NCI-H345 treated with DMSO at 0.1 percent for 48 hours (cell line): Measurements from ENCODE around the gene CYP17A1.
"Not testable (repeated sequence)": the region's sequence is repeated elsewhere in the genome, so short reads cannot be mapped to it uniquely, and the experiment has no call there.

Experiments
- DNase-seq: peaks from one replicate; lab custom pipeline; 2025; ENCODE audit not compliant: unreplicated experiment; lab: John Stamatoyannopoulos, UW

CYP17A1 gene

DNA sequence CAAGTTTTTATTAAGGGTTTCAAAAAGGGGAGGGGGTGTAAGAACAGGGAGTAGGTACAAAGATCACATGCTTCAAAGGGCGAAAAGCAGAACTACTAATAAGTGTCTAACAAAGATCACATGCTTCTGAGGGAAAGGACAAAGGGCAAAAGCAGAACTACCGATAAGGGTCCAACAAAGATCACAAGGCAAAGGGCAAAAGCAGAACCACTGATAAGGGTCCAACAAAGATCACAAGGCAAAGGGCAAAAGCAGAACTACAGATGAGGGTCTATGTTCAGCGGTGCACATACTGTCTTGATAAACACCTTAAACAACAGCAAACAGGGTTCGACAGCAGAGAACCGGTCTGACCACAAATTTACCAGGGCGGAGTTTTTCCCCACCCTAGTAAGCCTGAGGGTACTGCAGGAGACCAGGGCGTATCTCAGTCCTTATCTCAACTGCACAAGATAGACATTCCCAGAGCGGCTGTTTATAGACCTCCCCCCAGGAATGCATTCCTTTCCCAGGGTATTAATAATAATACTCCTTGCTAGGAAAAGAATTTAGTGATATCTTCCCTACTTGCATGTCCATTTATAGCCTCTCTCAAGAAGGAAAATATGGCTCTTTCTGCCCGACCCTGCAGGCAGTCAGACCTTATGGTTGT, 1.2 kb upstream of the CYP17A1 start:
- DNase-seq, result not testable (repeated sequence)

GRCh38 chr10:102835007-102835482, 2.2 kb downstream of the CYP17A1 start:
- peak; percentile 41 for DNase-seq

DNA sequence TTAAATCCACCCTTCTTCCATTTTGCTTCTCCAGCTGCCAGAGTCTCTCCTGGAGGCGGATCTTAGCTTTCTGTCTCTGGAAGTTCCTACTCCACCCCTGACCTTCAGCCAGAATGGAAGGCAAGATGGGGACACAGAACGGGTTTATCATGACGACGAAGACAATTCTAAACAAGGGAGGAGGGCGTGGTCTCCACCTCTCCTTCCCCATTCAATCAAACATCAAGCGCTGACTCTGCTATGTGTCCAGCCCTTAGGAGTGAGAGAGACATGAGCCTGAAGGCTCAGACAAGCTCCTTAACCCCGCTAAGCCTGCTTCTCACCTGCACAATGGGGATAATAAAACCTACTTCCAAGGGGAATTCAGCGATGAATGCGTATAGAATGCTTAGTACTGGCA, 3.1 kb downstream of the CYP17A1 start:
- no peak for DNase-seq

DNA sequence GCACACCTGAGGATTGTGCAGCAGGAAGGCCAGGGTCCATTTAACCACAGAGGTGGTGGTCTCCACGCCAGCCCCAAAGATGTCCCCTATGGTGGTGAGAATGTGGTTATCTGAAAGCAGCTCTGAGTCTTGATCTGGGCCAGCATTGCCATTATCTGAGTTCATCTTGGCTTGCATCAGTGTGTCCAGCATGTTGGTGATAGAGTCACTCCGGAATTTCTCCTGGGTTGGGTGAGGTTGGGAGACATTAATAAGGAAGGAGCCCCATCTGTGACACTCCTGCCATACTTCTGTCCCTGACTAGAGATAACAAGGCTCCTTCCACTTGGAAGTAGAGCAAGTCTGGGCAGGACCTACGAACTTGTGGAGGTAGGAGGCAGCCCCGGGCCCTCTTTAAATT, 4.2 kb downstream of the CYP17A1 start:
- DNase-seq, result no peak

DNA sequence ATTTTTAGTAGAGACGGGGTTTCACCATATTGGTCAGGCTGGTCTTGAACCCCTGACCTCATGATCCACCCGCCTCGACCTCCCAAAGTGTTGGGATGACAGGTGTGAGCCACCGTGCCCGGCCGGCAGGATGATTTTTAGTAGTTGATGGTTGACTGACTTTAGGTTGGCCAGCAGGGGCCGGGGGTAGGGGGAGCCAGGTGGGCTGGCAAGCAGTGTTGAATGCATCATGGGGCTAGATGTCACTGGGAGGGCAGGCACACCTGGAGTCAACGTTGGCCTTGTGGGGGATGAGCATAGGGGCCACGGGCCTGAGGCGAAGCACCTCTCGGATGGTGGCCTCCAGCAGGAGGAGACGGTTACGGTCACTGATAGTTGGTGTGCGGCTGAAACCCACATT, 5.0 kb downstream of the CYP17A1 start:
- no peak for DNase-seq

GRCh38 chr10:102831322-102832071, 5.7 kb downstream of the CYP17A1 start:
- DNase-seq, result no peak

- DNase-seq, result no peak
These were observed 9.6 kb downstream of the CYP17A1 start for GRCh38 chr10:102827597-102827975.

DNA sequence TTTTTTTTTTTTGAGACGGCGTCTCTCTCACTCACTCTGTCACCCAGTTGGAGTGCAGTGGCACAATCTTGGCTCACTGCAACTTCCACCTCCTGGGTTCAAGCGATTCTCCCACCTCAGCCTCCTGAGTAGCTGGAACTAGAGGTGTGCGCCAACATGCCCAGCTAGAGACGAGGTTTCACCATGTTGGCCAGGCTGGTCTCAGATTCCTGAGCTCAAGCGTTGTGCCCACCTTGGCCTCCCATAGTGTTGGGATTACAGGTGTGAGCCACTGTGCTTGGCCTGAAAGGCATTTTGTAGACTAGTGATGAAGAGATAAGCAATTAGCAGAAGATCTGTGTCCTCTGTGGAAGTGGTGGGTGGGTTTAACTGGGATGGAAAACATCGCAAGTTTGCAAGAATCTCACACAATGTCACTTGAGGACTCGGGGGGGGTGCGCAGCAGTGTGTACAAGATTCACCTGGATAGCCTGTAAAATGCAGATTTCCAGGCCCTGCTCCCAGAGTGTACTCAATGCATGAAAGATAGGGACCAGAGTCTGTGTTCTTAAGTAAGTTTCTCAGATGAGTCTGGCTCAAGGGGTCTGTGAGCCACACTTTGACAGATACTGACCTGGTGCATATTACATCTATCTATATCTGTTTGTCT, 10.9 kb downstream of the CYP17A1 start:
- DNase-seq, result no peak

- DNase-seq, result no peak
These were observed 12.5 kb downstream of the CYP17A1 start for GRCh38 chr10:102824664-102825063.

DNA sequence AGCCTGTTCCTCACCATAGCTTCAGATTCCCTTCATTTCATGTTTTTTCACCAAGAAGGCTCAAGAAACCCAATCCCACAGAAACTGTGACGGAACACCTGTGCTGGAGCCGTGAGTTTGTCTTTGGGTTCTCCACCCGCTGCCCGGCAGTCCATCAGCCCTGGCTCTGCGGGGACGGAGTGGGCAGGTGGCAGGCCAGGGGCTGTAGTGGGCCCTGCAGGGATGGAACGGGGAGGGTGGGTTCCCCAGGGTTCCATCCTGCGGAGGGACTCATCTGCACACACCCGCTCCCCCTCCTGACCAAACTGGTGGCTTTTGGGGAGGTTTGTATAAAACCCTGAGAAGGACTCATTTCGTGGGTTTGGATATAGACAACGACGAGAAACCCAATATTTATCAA, 15.0 kb downstream of the CYP17A1 start:
- no peak for DNase-seq

DNA sequence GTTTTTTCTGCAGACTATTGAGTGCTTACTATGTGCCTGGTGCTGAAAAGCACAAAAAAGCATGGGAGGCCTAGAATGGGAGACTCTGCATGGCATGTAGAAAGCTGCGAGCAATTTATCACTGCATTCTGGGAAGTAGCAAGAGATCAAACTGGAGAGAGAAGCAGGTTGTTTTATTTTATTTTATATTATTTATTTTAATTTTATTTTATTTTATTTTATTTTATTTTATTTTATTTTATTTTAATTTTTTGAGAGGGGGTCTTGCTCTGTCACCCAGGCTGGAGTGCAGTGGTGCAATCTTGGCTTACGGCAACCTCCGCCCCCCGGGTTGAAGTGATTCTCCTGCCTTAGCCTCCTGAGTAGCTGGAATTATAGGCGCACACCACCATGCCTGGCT, 17.2 kb downstream of the CYP17A1 start:
- DNase-seq, result not testable (repeated sequence)

DNA sequence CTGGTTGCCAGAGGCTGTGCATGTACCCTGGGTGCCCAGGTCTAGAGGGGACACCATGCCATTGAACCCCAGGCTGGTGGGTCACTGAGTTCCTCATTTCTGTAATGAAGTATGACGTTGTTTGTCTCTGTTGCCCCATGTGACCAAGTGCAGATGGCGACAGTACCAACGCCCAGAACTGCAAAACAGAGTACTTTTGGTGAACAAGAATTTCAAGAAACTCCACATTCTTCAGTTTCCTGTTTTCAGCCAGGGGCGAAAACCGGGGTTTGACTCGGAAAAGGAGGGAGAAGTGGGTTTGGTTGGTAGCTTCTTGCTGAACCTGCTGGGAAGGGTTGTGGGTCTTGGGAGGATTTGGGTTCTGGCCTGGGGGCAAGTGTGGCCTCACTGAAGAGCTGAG, 18.2 kb downstream of the CYP17A1 start:
- no peak for DNase-seq

GRCh38 chr10:102817175-102817574, 20.0 kb downstream of the CYP17A1 start:
- DNase-seq, result no peak

DNA sequence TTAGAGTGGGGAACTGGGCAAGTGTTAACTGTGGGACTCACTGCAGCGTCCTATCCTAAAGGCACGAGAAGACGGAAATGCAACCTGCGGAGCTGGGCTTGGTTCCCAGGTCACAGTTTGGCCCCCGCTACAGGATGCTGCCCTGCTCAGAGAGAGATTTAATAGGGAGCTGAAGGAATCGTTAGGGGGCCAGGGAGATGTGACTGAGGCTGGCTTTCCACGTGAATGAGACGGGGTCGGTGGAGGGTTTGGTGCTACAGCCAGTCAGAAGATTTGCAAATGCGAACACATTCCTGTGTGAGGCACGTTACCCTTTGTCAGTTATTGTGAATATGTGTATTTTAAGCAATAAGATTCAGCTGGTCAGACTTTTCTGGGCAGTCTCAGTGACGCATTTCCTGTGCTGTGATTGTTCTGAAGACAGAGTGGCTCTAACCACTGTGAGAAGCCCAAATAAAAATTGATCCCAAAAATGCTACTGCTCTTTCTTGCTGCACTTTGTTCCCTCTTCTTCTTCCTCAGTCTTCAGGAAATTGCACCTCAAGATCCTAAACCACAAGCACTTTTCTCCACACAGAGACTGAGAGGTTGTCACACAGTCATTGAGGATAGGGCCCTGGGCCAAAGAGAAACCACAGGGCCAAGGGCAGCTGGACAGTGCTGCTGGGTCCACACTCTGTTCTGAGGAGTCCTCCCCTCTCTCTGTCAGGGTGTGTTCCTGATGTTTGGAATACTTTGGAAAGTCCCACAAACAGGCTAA, 21.2 kb downstream of the CYP17A1 start:
- DNase-seq, result no peak

- DNase-seq, result no peak
These were observed 22.1 kb downstream of the CYP17A1 start for GRCh38 chr10:102814873-102815661.

DNA sequence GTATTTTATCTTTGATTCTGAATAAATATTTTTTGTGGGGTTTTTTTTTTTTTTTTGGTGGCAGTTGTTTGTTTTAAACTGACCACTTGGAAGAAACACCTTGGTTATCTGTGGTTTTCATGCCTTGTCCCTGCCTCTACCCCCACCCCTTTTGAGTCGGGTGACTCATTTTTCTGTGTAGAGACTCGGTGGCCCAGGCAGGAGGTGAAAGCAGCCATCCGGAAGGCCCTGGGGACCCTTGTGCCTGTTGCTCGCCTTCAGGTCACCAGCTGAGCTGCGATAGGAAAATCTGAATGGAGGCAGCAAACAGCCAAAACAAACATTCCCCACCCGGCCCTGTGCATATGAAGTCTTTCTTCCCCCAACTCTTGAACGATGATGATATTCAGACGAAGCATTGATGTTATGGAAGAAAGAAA, 22.8 kb downstream of the CYP17A1 start:
- DNase-seq, result no peak

- no peak for DNase-seq
These were observed 23.3 kb downstream of the CYP17A1 start for GRCh38 chr10:102813734-102814452.

GRCh38 chr10:102813017-102813541, 24.1 kb downstream of the CYP17A1 start:
- DNase-seq, result no peak

DNA sequence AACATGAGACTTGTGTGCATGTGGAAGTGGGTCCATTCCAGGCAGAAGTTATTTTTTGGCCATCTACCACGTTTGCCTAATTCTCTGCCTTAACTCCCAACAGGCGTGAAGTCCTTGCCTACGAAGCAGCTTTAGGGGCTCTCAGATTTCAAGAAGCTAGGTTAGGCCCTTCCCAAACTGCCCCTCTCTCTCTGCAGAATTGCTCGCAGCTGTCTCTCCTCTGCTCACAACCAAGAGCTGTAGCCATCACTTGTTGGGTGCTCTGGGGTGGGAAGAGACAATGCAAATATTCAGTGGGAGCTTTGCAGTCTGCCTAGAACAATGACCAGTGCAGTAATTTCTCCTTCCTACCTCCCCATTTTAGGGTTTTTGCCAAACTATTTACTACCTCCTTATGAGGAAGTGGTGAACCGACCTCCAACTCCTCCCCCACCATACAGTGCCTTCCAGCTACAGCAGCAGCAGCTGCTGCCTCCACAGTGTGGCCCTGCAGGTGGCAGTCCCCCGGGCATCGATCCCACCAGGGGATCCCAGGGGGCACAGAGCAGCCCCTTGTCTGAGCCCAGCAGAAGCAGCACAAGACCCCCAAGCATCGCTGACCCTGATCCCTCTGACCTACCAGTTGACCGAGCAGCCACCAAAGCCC, 24.9 kb downstream of the CYP17A1 start:
- DNase-seq, result no peak
